AML-193 (cell line): ENCODE results near the gene PPP1R3E.

ENCODE experiments used
- DNase-seq, 2 experiments: peaks; one replicate each; lab custom pipeline; 2025; lab: John Stamatoyannopoulos, UW

PPP1R3E gene

DNA sequence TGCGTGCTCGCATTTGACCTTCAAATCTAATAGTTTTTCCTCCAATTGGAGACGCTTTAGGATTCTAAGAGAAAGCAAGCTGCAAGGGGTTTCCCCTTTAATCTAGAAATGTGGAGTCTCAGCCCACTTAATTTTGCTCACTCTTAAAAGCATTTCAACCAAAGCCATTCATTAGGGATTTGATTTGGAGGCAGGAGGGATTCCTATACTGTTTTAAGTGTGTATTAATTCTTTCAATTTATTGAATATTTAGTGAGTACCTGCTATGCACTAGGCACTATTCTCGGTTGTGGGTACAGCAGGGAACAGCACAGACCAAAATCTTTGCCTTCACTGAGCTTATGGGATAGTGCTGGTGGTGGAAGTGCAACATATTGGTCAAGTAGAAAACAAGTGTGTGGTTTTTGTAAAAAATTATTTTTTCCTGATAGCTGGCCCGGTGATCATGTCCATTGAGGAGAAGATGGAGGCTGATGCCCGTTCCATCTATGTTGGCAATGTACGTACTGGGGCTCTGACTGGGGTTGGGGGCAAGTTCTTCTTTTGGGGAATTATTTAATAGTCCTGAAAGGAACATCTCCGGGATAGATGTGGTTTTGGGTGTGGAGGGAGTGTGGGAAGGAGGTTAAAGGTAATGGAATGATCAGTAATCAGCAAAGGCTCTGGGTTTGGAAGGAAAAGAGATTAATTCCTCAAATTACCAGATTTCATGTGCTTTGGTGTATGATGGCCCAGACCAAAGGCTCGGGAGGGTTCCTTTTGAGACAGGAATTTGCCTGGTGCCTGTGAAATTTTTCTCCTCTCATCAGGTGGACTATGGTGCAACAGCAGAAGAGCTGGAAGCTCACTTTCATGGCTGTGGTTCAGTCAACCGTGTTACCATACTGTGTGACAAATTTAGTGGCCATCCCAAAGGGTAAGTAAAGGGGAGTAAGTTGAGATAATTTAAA is 20.2 kb upstream of the PPP1R3E start:
- DNase-seq = no peak

DNA sequence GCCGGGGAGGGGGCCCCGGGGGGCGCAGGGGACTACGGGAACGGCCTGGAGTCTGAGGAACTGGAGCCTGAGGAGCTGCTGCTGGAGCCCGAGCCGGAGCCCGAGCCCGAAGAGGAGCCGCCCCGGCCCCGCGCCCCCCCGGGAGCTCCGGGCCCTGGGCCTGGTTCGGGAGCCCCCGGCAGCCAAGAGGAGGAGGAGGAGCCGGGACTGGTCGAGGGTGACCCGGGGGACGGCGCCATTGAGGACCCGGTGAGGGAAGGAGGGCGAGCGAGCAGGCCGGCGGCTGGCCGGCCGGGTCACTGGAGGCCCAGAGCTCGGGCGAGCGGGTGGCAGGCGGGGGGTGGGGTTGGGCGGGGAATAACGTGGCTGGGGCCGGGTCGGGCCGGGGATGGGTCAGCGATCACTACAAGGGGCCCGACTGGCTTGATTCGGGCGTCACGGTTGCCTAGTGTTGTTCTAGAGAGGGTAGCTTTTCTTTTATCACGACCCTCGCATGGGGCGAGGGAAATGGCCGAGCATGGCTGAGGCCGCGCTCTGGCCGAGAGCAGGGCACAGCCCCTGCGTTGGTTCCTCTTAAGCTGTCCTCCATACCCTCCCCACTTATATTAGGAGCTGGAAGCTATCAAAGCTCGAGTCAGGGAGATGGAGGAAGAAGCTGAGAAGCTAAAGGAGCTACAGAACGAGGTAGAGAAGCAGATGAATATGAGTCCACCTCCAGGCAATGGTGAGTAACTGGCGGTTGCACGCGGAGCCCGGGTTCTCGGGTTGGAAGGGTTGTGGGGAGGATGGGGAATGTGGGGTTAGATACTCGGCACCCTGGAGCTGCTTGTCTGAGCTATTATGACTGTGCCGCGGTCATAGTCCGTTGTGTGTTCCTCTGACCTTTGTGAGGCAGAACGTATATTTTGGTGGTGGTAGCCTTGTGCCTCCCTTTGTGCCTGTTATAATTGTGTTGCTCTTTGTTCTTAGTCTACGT is 19.2 kb upstream of the PPP1R3E start:
- peak in 1 of 2 experiments; percentile 18 for DNase-seq

DNA sequence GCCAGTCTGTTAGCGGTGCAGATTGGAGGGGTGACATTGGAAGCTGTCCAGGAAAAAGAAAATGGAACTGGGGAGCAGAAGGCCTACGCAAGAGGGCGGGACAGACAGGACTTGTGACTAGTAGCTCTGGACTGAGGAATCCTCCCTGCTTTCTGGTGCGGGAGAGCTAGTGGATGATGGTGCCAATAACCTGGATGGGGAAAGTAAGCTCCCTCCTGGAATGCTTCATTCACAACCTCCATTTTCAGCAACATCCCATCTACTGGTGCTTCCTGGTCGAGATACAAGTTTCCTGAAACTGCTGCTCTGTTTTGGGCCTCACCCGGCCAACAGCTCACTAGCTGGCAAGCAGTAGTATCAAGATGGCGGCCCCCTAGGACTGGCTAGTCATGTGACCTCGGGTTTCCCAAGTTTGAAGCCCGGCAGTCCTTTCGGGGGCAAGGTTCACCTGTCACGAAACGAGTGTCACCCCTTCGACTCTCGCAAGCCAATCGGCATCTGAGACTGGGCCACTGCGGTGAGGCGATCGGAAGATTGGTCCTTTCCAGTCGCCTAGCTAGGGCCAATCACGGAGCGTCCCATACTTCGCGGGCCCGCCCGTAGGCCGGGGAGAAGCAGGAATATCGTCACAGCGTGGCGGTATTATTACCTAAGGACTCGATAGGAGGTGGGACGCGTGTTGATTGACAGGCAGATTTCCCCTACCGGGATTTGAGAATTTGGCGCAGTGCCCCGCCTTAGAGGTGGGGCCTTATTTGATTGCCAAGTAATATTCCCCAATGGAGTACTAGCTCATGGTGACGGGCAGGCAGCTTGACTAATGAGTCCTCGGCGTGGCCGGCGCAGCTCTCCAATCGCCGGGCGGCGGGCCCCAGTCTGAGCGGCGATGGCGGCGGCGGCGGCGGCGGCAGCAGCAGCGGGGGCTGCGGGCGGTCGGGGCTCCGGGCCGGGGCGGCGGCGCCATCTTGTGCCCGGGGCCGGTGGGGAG is 18.2 kb upstream of the PPP1R3E start, which contains the start of gene PABPN1:
Gene PABPN1, plus strand, starts transcription at position 874 of the 988 bp plus-strand sequence. Its CDS starts 13 bp downstream, at position 887.
- peak; percentile 99 to 100 for DNase-seq

GRCh38 chr14:23319746-23320583 is 17.3 kb upstream of the PPP1R3E start:
- no peak for DNase-seq

GRCh38 chr14:23316300-23316699 is 13.6 kb upstream of the PPP1R3E start:
- DNase-seq = no peak

GRCh38 chr14:23310546-23310945 is 7.9 kb upstream of the PPP1R3E start:
- DNase-seq = no peak

DNA sequence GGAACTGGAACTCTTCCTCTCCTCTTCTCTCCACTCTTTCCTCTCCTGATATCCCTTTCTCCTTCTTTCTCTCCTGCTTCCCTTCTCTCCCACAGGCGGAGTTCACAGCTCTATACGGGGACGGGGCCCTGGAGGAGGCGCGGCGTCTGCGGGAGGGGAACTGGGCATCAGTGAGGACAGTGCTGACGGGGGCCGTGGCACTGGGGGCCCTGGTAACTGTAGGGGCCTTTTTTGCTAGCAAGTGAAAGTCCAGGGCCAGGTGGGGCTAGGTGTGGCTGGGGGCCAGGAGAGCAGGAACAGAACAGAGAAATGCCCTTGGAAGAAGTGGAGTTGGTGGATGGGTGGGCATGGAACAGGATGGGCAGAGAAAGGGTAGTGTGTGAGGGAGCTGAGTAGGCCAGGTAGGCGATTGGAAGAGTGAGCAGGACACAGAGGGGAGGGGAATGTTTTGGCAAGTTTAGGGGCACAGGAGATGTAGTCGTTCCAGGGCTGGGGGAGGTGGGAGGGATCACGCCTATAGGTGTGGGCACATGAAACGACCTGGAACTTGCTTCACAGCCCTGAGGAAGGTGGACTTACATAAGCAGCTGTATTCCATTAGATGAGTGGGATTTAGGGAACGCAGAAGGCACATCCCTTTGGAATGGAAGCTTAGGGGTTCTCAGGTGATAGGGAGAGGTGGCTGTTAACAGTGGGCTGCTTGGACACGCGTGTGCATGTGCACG is 6.2 kb upstream of the PPP1R3E start:
- no peak for DNase-seq

GRCh38 chr14:23307687-23308644 is 5.3 kb upstream of the PPP1R3E start:
- no peak for DNase-seq

DNA sequence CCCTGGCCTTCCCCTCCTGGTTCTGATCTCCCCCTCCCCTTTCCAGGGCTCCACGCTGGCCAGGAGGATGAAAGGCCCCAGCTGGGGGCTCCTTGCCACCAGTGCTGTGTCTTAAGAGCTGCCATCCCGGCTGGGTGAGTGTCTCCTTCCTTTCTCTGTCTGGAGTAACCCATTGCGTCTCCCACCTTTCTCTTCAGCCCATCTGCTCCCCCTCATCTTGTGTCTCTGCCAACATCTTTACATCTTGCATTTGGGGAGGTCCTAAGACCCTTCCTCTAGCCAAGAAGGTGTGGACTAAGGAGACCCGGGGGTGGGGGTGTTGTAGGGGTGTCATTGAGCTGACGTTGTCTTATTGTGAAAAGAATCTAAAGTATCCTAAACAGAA is 4.5 kb upstream of the PPP1R3E start:
- no peak for DNase-seq

- peak; percentile 61 to 67 for DNase-seq
Measured at GRCh38 chr14:23306412-23307145, 3.9 kb upstream of the PPP1R3E start, which contains the start of gene BCL2L2. TSS of gene BCL2L2 (plus strand) at chr14:23306833. CDS start at chr14:23307768, 935 bp downstream.

- DNase-seq = peak in 1 of 2 experiments; percentile 59
Measured at GRCh38 chr14:23301969-23302289, 730 bp downstream of the PPP1R3E start.

- DNase-seq = peak; percentile 95 to 100
Measured at GRCh38 chr14:23301288-23301968, 1.2 kb downstream of the PPP1R3E start.

- no peak for DNase-seq
Measured at GRCh38 chr14:23300687-23301223, 1.9 kb downstream of the PPP1R3E start.

- DNase-seq = no peak
Measured at GRCh38 chr14:23299986-23300686, 2.5 kb downstream of the PPP1R3E start.

DNA sequence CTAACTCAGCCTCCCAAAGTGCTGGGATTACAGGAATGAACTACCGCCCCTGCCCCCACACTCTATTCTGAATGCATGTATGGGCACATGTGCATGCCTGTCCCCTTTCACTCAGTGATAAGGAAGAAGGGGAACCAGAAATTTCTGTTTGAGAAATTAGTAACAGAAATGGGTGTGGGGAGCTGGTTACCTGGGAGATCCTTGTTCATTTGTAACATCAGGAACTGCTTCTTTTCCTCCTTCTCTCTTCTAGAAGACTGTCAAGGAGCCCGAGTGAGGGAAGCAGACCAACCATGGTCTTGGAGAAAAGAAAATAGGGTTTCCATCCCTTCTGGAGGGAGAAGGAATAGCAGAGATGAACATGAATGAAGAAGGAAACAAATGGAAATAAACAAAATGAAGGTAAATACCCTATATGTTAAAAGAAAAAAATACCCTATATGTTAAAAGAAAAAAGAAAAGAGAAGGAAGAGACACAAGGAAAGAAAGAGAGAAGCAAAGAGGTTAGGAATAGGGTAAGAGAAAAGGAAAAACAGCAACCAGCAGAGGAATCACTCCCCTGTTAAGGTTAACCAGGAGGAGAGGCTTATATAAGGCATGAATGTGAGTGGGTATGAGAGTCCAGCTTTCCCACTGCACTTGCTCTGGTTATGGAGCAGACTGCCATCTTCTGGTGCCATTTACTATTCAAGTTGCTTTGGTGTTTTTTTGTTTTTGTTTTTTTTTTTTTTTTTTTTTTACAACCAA is 3.3 kb downstream of the PPP1R3E start:
- DNase-seq = peak in 1 of 2 experiments; percentile 10
